NCI-H187 (cell line): ENCODE measurements around the gene TOPBP1.
"Not testable (repeated sequence)": the region's sequence is repeated elsewhere in the genome, so short reads cannot be mapped to it uniquely, and the experiment has no call there.

Experiments used
- DNase-seq, 2 experiments: peaks; one replicate each; lab custom pipeline; 2025; lab: John Stamatoyannopoulos, UW

The TOPBP1 gene

GRCh38 chr3:133572158-133573053, 89.3 kb downstream of the TOPBP1 start:
- no peak for DNase-seq

DNA sequence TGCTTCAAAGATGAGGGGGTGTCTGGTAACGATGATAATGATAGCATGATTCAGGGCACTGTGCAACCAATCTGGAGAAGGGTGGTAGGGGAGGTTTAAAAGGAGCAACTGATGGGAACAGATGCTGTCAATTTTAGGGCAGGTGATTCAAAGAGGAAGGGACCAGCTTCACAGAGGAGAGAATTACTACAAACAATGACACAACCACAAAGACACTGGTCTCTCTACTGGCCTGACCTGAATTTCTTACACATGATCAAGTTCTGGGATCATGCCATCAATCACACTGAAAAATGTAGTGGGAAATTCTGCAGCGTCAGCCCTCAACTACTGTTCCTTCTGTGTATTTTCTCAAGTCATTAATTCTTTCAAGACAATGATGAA, 90.8 kb downstream of the TOPBP1 start:
- no peak for DNase-seq

- DNase-seq = no peak
These were observed 91.4 kb downstream of the TOPBP1 start for GRCh38 chr3:133570139-133570936.

GRCh38 chr3:133568294-133569014, 93.3 kb downstream of the TOPBP1 start:
- DNase-seq = no peak

DNA sequence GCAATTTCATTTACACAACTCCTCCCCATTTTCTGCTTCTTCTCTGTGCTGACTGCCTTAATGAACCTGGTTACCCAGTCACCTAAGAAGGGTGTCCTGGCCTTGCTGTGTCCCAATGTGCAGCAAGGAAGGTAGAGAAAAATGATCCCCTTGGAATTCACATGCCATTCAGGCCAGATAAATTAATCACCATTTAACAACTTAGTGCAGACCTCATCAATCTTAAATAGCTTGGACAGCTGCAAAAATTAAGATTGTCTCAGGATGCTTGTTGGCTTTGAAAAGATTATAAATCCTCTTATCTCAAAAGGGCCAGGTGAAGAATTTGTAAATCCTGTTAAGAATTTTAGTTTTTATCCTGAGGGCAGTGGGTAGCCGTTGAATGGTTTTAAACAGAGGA, 97.9 kb downstream of the TOPBP1 start:
- DNase-seq = no peak

GRCh38 chr3:133563186-133563591, 98.6 kb downstream of the TOPBP1 start:
- DNase-seq = no peak

- no peak for DNase-seq
These were observed 99.4 kb downstream of the TOPBP1 start for GRCh38 chr3:133562376-133562775.

GRCh38 chr3:133561679-133562078, 100.1 kb downstream of the TOPBP1 start:
- DNase-seq = no peak

GRCh38 chr3:133551589-133551988, 110.2 kb downstream of the TOPBP1 start:
- not testable (repeated sequence) for DNase-seq
